A549 (cell line): Measurements from ENCODE around the gene ANXA6. TPM values are rescaled to one million over a fixed set of nuclear protein-coding genes. Genes with fewer than 3 reads are reported as not detected.

Source experiments
- ATAC-seq, 2 experiments: fragments of 200-7000 bp in 1 of 2; fragments of >200 bp in 1 of 2; cut with Nextera tagmentation in 1 of 2; cut with Tn5 transposase in 1 of 2; 3 replicates each; pipeline versions ENCODE4 v1.8.0 to v1.9.1; 2018 to 2020; ENCODE audit warnings: mild to moderate bottlenecking in 1 of 2, moderate library complexity in 1 of 2
- CTCF ChIA-PET: fragments of 300-600 bp; sonication (Branson Sonifier 250); formaldehyde crosslinking; extraction: SDS; loops from one replicate; lab custom pipeline; 2021; ENCODE audit warnings: antibody characterized with exemption, inconsistent platforms; lab: Yijun Ruan, JAX
- POLR2A ChIA-PET: fragments of 350-600 bp; formaldehyde crosslinking; extraction: SDS; loops from one replicate; lab custom pipeline; 2021; ENCODE audit warnings: antibody characterized with exemption, inconsistent platforms; lab: Yijun Ruan, JAX
- DNase-seq, 2 experiments: peaks; one replicate each; pipeline versions ENCODE4 v3.0.0 to v3.0.0-alpha.2; 2011 to 2016; ENCODE audit warnings: low read depth in 1 of 2, low spot score in 1 of 2
- FAIRE-seq: peaks from 2 replicates; lab custom pipeline; 2011; peaks lifted over from hg19 to GRCh38; lab: Jason Lieb, UNC
- H3K27ac ChIP-seq, 2 experiments: fragments of >200 bp; sonication (Bioruptor Twin); formaldehyde crosslinking; 3 replicates each; pipeline ENCODE4 v1.5.1; 2016 to 2017
- H3K4me1 ChIP-seq: fragments of >200 bp; sonication (Bioruptor Twin); formaldehyde crosslinking; 3 replicates; pipeline ENCODE4 v1.6.1; 2016
- H3K4me2 ChIP-seq: fragments of >200 bp; sonication (Bioruptor Twin); formaldehyde crosslinking; 3 replicates; pipeline ENCODE4 v1.6.1; 2016
- H3K4me3 ChIP-seq: fragments of >200 bp; sonication (Bioruptor Twin); formaldehyde crosslinking; 3 replicates; pipeline ENCODE4 v1.5.1; 2016
- H3K9me3 ChIP-seq: fragments of >200 bp; sonication (Bioruptor Twin); formaldehyde crosslinking; 3 replicates; pipeline ENCODE4 v1.6.1; 2016
- BCL3 ChIP-seq: fragments of >200 bp; sonication (Bioruptor Twin); formaldehyde crosslinking; IDR thresholded peaks from 3 replicates; pipeline ENCODE4 v1.6.1; 2016
- BHLHE40 ChIP-seq: IDR thresholded peaks from 2 replicates; pipeline ENCODE4 v1.6.1; 2012; ENCODE audit warnings: low read depth, low read length, inconsistent platforms
- CBX2 ChIP-seq: fragments of 200-600 bp; sonication (generic); IDR thresholded peaks from 2 replicates; pipeline ENCODE4 v1.6.1; 2016; ENCODE audit warnings: low read depth, mild to moderate bottlenecking, borderline replicate concordance
- CBX8 ChIP-seq: fragments of 200-600 bp; sonication (generic); IDR thresholded peaks from 2 replicates; pipeline ENCODE4 v1.6.1; 2016
- ELK1 ChIP-seq: fragments of 150-350 bp; IDR thresholded peaks from 2 replicates; pipeline ENCODE4 v1.6.1; 2014; ENCODE audit warnings: low read depth, mild to moderate bottlenecking, low read length
- ESRRA ChIP-seq: fragments of 150-350 bp; IDR thresholded peaks from 2 replicates; pipeline ENCODE4 v1.6.1; 2014; ENCODE audit warnings: mild to moderate bottlenecking, low read length, borderline replicate concordance
- FOXS1 ChIP-seq: fragments of 250-450 bp; sonication (Bioruptor Pico); IDR thresholded peaks from 2 replicates; pipeline ENCODE4 v1.5.0; 2020; ENCODE audit warnings: mild to moderate bottlenecking, moderate library complexity
- HEYL ChIP-seq: fragments of 250-450 bp; sonication (Bioruptor Pico); IDR thresholded peaks from 2 replicates; pipeline ENCODE4 v1.8.0; 2021; ENCODE audit warnings: mild to moderate bottlenecking, moderate library complexity
- HMGXB4 ChIP-seq: fragments of 250-450 bp; sonication (Bioruptor Pico); IDR thresholded peaks from 2 replicates; pipeline ENCODE4 v1.5.0; 2021; ENCODE audit warnings: mild to moderate bottlenecking, moderate library complexity, borderline replicate concordance
- HOXA7 ChIP-seq: fragments of 250-450 bp; sonication (Bioruptor Pico); IDR thresholded peaks from 2 replicates; pipeline ENCODE4 v1.5.0; 2020; ENCODE audit warnings: mild to moderate bottlenecking, moderate library complexity
- HOXB13 ChIP-seq: fragments of 250-450 bp; sonication (Bioruptor Pico); IDR thresholded peaks from 2 replicates; pipeline ENCODE4 v1.5.0; 2020; ENCODE audit warnings: low read depth, mild to moderate bottlenecking, moderate library complexity
- HOXB5 ChIP-seq: fragments of 250-450 bp; sonication (Bioruptor Pico); IDR thresholded peaks from 2 replicates; pipeline ENCODE4 v1.5.0; 2020; ENCODE audit warnings: mild to moderate bottlenecking, moderate library complexity
- JUNB ChIP-seq: fragments of >200 bp; sonication (Bioruptor Twin); formaldehyde crosslinking; IDR thresholded peaks from 2 replicates; pipeline ENCODE4 v1.6.1; 2016
- KDM5A ChIP-seq: fragments of 200-600 bp; sonication (generic); IDR thresholded peaks from 2 replicates; pipeline ENCODE4 v1.6.1; 2016; ENCODE audit warnings: antibody characterized with exemption, mild to moderate bottlenecking
- MAFK ChIP-seq: fragments of 450-650 bp; IDR thresholded peaks from 2 replicates; pipeline ENCODE4 v1.6.1; 2014; ENCODE audit not compliant: partially characterized antibody
- MYC ChIP-seq: IDR thresholded peaks from 2 replicates; pipeline ENCODE4 v1.6.1; 2012; ENCODE audit warnings: mild to moderate bottlenecking, inconsistent platforms, low read length, improper control_type of control experiment, borderline replicate concordance
- NR3C1 ChIP-seq: fragments of >200 bp; sonication (Bioruptor Twin); formaldehyde crosslinking; IDR thresholded peaks from 3 replicates; pipeline ENCODE4 v1.6.1; 2017
- PHF8 ChIP-seq: fragments of 200-600 bp; sonication (generic); IDR thresholded peaks from 2 replicates; pipeline ENCODE4 v1.6.1; 2016; ENCODE audit warnings: low read depth, mild to moderate bottlenecking, antibody characterized with exemption, moderate library complexity, borderline replicate concordance
- POLR2A ChIP-seq: IDR thresholded peaks from 2 replicates; pipeline ENCODE4 v1.6.1; 2012; ENCODE audit warnings: mild to moderate bottlenecking, low read length
- RARB ChIP-seq: fragments of 250-450 bp; sonication (Bioruptor Pico); IDR thresholded peaks from 2 replicates; pipeline ENCODE4 v1.8.0; 2021; ENCODE audit warnings: mild to moderate bottlenecking, moderate library complexity
- SMC3 ChIP-seq: fragments of >200 bp; sonication (Bioruptor Twin); formaldehyde crosslinking; IDR thresholded peaks from 3 replicates; pipeline ENCODE4 v1.6.1; 2018; ENCODE audit warnings: inconsistent platforms
- TP53 ChIP-seq: fragments of 250-450 bp; sonication (Bioruptor Pico); IDR thresholded peaks from 2 replicates; pipeline ENCODE4 v1.5.0; 2021; ENCODE audit warnings: mild to moderate bottlenecking, moderate library complexity
- USF2 ChIP-seq: fragments of 450-650 bp; IDR thresholded peaks from 2 replicates; pipeline ENCODE4 v1.6.1; 2014; ENCODE audit warnings: antibody characterized with exemption
- WGBS: methylation state at CpG from one replicate; pipeline ENCODE4 v1.1.6; 2017; ENCODE audit errors: missing lambda C conversion rate; 5-methylcytosine and 5-hydroxymethylcytosine counted together
- polyA plus RNA-seq, 4 experiments: library from polyadenylated mRNA; depleted of rRNA in 3 of 4; stranded (reverse); fragments of >200 nt; fragmentation: RNase III in 1 of 4; extraction: RNeasy Plus Mini Kit Qiagen cat#74134 plus additional on column Dnase treatment in 1 of 4; gene quantifications; 2 replicates in 3 of 4; 3 replicates in 1 of 4; pipeline ENCODE4 v1.2.3, GENCODE V29; 2011 to 2017
- TF ChIP-seq, protein P1 (sequence below): IDR thresholded peaks from 2 replicates; pipeline ENCODE4 v1.6.1; 2012; ENCODE audit warnings: low read depth, borderline replicate concordance

Gene ANXA6
- polyA plus RNA-seq, 2 of the 4 experiments (the other 2 are of a cell fraction): 32.4 to 53.0 TPM

GRCh38 chr5:151113651-151114050 lies 43.9 kb downstream of the ANXA6 start:
- FAIRE-seq (peak; percentile 18), ATAC-seq (no peak), DNase-seq (no peak)
- H3K9me3 ChIP-seq: no peaks in the 10 kb centered on the region
- H3K27ac ChIP-seq: no peak overlapping the region
- TF ChIP-seq CBX8 (no peak), JUNB (no peak), POLR2A (no peak), TP53 (CRISPR knock-in tag) (no peak), HOXA7 (no peak), BCL3 (no peak), CBX2 (no peak), PHF8 (no peak), MYC (no peak), HOXB5 (CRISPR knock-in tag) (no peak), HOXB13 (CRISPR knock-in tag) (no peak), NR3C1 (no peak), KDM5A (no peak), HEYL (no peak), BHLHE40 (no peak), RARB (CRISPR knock-in tag) (no peak), MAFK (no peak), ESRRA (no peak)
- TF ChIP-seq, protein P1, sequence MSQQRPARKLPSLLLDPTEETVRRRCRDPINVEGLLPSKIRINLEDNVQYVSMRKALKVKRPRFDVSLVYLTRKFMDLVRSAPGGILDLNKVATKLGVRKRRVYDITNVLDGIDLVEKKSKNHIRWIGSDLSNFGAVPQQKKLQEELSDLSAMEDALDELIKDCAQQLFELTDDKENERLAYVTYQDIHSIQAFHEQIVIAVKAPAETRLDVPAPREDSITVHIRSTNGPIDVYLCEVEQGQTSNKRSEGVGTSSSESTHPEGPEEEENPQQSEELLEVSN: no peak
- no peak overlapping the region for H3K4me2 ChIP-seq
- H3K4me3 ChIP-seq: no peak overlapping the region
- ChIA-PET POLR2A (interaction anchor here (0.9 kb wide), 1 partner anchor 62 kb away, joined by 3 read pairs; no protein-coding TSS in a partner anchor), CTCF (interaction anchor here (2.3 to 25.1 kb wide), 13 partner anchors 8 to 125 kb away, joined by 10 to 704 read pairs (median 53); partner anchors contain the start of gene TNIP1)
- H3K4me1 ChIP-seq: no peaks in the 10 kb centered on the region; the same call in 2 of the 3 replicates
- 60% methylated on average over 3 of the region's 3 CpGs for WGBS

- ATAC-seq (no peak), FAIRE-seq (no peak)
Observed at GRCh38 chr5:151110992-151111391, 46.6 kb downstream of the ANXA6 start.

More at GRCh38 chr5:151110992-151111391, 46.6 kb downstream of the ANXA6 start:
- Histone ChIP-seq H3K4me2 (no peak overlapping the region), H3K4me3 (no peak overlapping the region), H3K27ac (no peak overlapping the region), H3K4me1 (peaks cover 7% of the 10 kb centered on the region; the same call in 2 of the 3 replicates), H3K9me3 (no peaks in the 10 kb centered on the region)
- CTCF ChIA-PET: interaction anchor here (1.0 to 25.1 kb wide), 5 partner anchors 12 to 58 kb away, joined by 3 to 704 read pairs (median 5); partner anchors contain the start of gene TNIP1
- POLR2A ChIA-PET: no interaction called here
- DNase-seq: no peak
- 97% methylated on average over 3 of the region's 3 CpGs for WGBS
- TF ChIP-seq ELK1: no peak
- no peak for TF ChIP-seq HMGXB4
- TF ChIP-seq HOXB5 (CRISPR knock-in tag): no peak
- TF ChIP-seq NR3C1: no peak
- no peak for TF ChIP-seq HEYL
- no peak for TF ChIP-seq BHLHE40
- TF ChIP-seq FOXS1 (CRISPR knock-in tag): no peak
- no peak for TF ChIP-seq SMC3
- no peak for TF ChIP-seq KDM5A
- no peak for TF ChIP-seq USF2
